ENCODE results near the gene CABCOCO1.

The CABCOCO1 gene

GRCh38 chr10:61791216-61791615 lies 128.5 kb downstream of the CABCOCO1 start:
- DNase-seq: no peak

GRCh38 chr10:61792097-61792716 lies 129.5 kb downstream of the CABCOCO1 start:
- DNase-seq: no peak

- no peak for DNase-seq
These were observed 130.2 kb downstream of the CABCOCO1 start for GRCh38 chr10:61792921-61793320.

GRCh38 chr10:61793760-61794703 lies 131.3 kb downstream of the CABCOCO1 start:
- DNase-seq: no peak

GRCh38 chr10:61795147-61795546 lies 132.4 kb downstream of the CABCOCO1 start:
- no peak for DNase-seq

- DNase-seq: no peak
These were observed 132.8 kb downstream of the CABCOCO1 start for GRCh38 chr10:61795551-61795950.

- no peak for DNase-seq
These were observed 134.1 kb downstream of the CABCOCO1 start for GRCh38 chr10:61796785-61797184.

- no peak for DNase-seq
These were observed 134.8 kb downstream of the CABCOCO1 start for GRCh38 chr10:61797304-61798153.

GRCh38 chr10:61798713-61799112 lies 136.0 kb downstream of the CABCOCO1 start:
- no peak for DNase-seq

- DNase-seq: no peak
These were observed 138.8 kb downstream of the CABCOCO1 start for GRCh38 chr10:61801484-61801883.

- DNase-seq: no peak
These were observed 140.5 kb downstream of the CABCOCO1 start for GRCh38 chr10:61803269-61803668.

- no peak for DNase-seq
These were observed 141.7 kb downstream of the CABCOCO1 start for GRCh38 chr10:61804414-61804813.

GRCh38 chr10:61805091-61805490 lies 142.4 kb downstream of the CABCOCO1 start:
- DNase-seq: no peak

- DNase-seq: no peak
These were observed 147.5 kb downstream of the CABCOCO1 start for GRCh38 chr10:61810263-61810662.

GRCh38 chr10:61812052-61812721 lies 149.5 kb downstream of the CABCOCO1 start:
- DNase-seq: no peak

GRCh38 chr10:61812920-61813319 lies 150.2 kb downstream of the CABCOCO1 start:
- no peak for DNase-seq

GRCh38 chr10:61814160-61814559 lies 151.4 kb downstream of the CABCOCO1 start:
- no peak for DNase-seq

GRCh38 chr10:61815496-61815895 lies 152.8 kb downstream of the CABCOCO1 start:
- no peak for DNase-seq
